ENCODE measurements around the gene SEMA4C.
A peak's percentile ranks its signal among the peaks of the same experiment; 100 is the strongest.

The SEMA4C gene

DNA sequence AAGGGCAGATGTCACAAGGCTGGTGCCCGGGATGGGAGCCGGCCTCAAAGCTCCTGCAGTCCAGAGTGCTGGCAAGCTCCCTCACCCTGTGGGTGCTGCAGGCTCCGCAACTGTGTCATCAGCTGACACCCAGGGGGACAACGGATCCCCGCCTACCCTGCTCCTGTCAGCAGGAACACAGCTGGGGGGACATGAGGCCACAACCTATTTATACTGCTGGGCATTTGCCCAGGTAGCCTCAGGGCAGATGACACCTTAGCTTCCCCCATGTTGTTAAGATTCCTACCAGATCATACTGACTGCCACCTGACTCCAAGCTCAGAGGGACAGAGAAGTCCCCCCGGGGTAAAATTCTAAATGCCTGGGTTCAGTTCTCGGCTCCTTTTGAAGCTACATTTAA, 27.3 kb downstream of the SEMA4C start:
- DNase-seq (ENCODE audit: low spot score) = no peak

DNA sequence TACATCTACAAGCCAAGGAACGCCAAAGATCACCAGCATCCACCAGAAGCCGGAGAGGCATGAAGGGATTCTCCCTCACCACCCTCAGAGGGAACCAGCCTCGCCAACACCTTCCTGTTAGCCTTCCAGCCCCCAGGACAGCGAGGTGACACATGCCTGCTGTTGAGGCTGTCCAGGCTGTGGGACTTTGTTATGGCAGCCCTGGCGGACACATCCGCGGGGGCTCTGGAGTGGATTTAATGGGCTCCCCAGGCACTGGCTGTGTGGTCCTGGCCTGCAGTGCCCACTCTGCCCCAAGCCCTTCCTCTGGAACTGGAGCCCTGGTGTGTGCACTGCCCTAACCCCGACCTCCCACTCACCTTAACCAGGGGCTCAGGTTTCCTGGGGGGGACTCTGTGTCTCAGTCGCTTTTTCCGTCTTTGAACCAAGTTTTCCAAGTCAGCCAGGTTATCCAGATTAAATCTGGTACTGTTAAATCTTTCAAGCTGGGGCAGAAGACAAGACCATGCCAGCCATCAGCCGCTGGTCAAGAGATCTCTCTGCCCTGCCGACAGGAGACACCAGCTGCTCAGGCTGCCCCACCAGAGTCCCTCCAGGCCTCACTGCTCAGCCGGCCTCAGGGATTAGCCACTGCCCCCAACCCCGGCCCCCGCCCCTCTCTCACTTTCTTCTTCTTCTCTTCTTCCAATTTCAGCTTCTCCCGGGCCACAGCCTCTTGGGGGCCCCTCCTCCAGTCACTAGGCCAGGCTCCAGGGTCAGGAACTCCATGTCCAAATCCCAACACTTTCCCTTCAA, 28.0 kb downstream of the SEMA4C start:
- no peak for DNase-seq (ENCODE audit: low spot score)

DNA sequence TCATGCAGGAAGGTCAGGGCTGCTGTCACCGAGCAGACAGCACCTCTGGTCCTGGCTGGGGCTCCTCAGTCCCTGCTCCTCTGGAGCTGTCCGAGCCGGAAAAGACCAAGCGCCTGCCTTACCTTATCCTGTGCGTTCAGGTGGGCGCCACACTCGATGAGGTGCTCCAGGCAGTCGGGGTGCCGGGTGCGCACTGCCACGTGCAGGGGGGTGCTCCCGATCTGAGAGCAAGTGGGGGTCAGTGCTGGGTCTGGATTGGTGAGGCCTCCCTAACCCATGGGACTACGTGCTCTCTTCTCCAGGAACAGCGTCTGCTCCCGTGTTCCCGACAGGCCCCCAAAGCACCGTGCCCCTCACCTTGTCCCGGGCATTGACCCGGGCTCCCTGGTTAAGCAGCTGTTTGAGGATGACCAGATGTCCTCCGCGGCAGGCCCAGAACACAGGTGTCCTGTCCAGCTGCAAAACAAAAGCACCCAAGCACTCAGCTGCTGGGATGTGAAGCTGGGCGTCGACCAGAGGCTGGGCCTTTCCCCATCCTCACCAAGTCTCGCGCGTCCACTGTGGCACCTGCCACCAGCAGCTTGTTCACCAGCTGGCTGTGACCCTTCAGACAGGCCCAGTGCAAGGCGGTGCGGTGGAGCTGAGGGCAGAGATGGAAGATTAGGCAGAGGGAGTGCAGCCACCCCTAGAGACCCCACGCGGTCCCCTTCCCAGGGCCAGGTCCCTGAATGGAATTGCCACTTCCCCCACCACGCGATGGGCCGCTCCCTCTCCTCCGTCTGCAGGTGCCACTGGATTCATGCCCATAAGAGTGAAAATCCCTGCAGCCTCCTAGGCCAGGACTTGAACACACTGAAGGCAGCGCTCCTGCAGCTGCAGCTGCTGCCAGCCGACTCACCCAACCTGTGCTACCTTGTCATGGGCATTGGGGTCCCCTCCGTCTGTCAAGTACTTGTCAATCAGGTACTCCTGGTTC, 29.7 kb downstream of the SEMA4C start:
- DNase-seq (ENCODE audit: low spot score) = no peak

DNA sequence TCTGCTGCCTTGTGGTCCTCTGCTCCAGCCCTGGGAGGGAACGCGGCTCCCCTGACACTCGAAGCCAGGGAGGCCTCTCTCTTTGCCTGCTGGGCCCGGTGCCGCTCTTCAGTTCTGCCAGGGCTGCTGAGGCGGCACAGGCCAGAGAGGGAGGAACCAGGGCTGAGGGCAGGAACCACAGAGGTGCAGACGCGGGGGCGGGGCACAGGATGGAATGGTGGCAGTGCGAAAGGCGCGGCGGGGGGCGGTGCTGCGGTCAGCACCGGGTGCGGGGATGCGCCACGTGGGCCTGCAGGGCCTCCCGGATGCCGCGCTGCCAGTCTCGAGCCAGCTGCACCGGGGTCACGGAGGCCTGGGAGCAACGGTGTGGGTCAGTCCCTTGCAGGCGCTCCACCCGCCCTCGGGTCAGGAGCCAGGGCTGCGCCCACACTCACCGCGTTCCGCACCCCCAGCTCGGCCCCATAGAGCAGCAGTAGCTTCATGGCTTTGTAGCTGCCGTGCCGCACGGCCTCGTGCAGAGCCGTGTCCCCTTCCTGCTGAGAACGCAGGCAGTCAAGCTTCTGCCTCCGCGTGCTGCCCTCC, 30.5 kb downstream of the SEMA4C start:
- peak; percentile 88 for DNase-seq (ENCODE audit: low spot score)

DNA sequence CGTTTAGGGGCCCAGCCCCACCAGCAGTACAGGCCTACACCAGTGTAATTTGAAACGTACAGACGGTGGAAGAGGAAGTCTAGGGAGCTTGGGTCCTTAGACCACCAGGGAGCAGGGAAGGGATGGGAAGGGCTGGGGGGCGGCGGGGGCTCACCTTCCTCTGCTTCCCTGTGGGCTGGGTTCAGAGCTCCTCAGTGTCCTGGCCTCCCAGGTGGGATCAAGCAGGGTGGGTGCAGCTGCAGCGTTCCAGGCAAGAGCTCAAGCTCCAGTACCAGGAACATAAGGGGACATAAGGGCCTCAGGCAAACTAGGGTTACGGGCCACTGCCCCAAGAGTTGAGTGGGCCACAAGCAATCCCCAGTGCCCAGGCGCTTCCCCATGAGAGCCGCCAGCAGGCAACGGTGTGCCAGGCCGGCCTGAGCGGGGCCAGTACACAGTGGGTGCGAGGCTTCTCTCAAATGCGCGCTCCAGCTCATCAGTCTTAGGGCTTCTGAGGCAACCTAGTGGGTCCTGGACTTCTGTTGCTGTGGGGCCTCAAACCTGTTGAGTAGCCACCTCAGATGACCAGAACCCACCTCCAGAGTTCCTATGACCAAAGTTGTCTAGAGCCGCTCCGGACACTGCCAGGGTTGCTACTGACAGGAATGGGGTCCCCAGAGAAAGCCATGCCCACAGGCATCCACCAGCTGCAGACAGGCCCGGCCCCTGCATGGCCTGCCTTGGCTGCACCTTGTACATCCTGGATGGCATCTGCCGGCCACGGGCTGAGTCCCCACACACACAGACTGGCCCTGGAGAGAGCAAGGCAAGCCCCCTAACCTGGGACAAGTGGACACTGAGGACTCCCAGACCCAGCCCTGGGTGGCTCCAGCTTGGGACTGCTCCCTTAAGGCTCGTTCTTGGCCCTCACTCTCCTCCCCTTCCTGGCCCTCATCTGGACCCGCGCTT, 31.3 kb downstream of the SEMA4C start:
- no peak for DNase-seq (ENCODE audit: low spot score)

DNA sequence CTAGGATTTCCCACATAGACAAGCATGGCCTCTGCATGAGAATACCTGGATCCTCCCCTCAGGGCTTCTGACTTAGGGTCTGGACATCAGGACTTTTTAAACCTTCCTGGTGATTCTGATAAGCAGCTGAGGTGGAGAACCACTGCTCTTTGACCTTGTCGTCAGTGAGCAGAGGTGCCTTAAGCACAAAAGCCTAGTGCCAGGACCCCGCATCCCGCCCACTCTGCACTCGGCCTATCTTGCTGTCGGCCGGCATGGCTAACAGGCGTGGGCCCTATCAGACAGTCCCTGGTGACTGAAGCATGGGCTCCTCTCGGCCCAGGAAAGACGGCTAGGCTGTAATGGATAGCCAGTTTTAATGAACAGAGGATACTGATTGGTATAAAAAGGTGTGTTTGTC, 32.3 kb downstream of the SEMA4C start:
- DNase-seq (ENCODE audit: low spot score) = no peak

DNA sequence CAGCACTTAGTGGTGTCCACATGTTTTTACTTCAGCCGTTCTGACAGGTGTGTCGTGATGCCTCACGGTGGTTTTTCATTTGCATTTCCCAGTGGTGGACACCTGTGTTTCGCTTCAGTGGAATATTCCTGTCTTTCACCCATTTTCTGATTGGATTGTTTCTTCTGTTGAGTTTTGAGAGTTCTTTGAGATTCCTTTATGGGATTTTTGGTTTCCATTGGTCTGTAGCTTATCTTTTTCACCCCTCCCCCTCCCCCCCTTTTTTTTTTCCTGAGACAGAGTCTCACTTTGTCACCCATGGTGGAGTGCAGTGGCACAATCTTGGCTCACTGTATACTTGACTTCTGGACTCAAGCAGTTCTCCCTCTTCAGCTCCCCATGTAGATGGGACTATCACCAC, 34.0 kb downstream of the SEMA4C start:
- DNase-seq (ENCODE audit: low spot score) = no peak

DNA sequence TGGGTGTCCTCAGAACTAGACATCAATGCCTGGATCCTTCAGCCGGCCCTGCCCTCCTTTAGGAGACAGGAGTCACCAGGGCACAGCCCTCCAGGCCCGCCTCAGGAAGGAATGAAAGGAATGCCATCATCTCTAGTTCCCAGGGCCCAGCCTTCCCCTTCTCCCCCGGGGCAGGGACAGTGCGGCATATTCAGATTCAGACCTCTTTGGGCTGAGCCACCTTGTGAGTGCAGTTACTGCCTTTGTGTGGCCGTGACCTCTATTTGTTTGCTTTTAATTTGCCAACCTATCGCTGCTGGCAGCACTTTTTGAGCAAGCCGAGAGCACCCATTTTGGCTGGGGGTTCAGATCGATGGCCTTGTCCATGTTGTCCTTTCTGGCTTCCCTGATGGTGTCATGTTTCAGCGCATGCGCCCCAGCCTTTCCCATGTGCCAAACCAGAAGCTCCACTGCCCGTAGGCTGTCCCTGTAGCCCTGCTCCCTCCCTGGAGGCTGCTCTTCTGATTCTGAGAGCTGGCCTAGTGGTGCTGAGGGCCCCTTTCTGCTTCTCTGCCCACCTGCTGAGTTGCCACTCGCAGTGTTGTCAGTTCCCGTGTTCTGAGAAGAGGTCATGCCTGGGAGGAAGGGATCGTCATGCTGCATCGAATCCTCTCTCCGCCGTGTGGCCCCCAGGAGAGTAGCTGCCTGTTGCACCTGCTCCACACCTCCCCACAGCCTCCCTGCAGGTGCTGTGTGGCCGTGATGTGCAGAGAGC, 36.9 kb downstream of the SEMA4C start:
- no peak for DNase-seq (ENCODE audit: low spot score)

DNA sequence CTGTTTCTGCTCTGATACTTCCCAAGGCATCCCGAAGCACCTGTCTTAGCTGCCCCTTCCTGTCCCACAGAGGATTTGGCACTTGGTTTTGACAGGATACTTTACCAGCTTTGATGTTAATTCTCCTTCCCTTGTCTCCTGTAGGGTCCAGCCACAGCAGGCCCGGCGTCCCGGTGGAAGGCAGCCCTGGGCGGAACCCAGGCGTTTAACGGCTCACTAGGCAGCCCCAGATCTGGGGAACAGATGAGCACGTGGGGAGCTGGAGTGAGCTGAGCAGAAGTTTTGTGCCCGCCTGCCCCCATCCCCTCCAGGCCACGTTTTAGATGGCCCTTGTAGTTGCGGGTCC, 37.5 kb downstream of the SEMA4C start:
- DNase-seq (ENCODE audit: low spot score) = no peak

DNA sequence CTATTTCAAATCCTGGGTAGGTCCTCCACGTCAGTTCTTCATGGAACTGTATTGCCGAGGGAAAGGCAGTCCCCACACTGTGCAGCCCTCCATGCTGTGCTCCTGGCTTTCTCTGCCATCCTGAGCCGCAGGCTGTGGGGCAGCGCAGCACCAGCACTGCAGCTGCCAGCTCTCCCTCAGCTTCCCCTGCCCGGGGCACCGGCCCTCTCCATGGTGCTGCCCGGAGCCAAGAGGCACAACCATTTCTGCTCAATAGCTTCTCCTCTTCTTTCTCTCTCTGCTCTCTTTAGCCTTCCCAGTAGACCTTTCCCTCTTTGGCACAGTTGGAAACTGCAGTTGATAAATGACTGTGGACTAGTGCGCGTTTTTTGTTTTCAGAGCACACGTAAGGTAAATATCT, 38.2 kb downstream of the SEMA4C start:
- no peak for DNase-seq (ENCODE audit: low spot score)

DNA sequence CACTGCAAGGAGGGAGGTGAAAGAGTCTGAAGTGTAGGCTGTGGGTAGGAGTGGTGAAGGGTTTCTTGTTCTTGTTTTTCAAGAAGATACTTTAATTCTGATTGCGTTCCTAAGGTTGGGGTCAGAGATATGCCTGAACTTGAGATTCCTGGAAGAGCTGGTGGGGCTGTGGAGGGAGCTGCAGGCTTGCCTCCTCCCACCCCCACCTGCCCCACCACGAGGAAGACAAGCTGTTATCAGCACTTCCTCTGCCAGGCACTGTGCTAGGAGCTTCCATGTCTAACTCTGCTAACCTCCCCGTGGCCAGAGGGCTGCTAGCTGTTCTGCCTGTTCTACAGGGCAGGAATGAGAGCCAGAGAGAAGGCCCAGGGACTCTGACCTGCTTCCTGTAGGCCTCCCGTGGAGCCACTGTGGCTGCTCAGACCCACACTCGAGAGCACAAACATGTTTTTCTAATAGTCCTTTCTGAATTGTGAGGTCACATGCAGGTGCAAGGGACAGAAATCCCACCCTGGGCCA, 39.8 kb downstream of the SEMA4C start:
- no peak for DNase-seq (ENCODE audit: low spot score)

DNA sequence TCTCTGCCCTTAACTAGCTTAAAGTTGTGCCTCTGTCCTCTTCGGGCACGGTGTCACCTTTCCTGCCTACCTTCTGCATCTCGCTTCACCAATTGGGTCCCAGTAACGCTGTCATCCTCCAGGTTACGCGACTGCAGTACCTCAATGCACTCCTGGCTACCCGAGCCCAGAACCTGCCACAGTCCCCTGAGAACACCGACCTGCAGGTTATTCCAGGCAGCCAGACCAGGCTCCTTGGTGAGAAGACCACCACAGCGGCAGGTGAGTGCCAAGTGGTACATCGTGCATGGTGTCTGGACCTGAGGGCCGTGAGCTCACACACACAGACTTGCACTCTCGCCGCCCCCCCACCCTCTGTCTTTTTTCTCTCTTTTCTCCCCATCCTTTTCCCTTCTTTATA, 41.0 kb downstream of the SEMA4C start:
- no peak for DNase-seq (ENCODE audit: low spot score)

DNA sequence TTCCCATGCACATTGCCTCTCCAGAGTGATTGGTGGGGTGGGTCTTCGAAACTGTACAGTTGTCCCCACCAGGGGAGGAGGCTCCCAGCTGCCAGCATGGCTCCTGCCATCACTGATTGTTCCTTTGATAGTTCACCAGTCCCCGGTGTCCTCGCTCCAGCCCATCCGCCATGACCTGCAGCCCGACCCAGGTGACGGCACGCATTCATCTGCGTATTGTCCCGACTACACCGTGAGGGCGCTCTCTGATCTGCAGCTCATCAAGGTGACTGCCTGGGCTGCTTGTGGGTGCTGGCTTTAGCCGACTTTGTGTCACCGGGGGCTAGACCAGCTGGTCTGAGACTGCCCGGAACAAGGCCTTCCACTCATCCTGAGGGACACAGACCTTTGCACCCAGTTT, 41.4 kb downstream of the SEMA4C start:
- no peak for DNase-seq (ENCODE audit: low spot score)

DNA sequence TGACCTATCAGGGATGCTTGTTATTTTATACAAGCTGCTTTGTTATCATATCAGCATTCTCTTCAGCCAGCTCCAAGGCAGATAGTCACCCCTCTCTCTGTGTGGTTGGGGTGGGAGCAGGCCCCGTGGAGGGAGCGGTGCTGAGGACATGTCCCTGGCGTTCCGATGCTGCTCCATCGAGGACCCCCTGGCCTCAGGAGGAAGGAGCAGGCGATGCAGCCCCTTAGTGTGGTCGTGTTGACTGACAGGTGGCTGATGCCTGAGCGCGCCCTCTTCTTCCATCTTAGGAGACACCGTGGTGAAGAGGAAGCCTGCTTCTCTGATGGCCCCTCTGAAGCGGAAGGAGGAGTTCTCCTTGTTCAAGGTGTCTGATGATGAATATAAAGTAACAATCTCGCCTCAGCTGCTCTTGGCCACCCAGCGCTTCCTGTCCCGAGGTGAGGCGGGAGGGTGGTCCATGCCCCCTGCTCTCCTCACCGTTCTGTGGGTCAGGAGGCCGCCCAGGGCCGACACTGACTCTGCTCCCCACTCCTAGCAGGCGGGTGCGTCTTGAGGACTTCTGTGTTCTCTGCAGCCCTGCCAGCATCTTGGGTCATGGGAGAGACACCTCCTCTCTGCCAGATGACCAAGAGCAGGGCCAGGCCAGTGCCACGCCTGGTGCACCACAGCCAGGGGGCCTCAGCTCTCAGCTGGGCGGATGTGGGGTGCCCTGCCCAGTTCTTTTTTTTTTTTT, 43.2 kb downstream of the SEMA4C start:
- no peak for DNase-seq (ENCODE audit: low spot score)

DNA sequence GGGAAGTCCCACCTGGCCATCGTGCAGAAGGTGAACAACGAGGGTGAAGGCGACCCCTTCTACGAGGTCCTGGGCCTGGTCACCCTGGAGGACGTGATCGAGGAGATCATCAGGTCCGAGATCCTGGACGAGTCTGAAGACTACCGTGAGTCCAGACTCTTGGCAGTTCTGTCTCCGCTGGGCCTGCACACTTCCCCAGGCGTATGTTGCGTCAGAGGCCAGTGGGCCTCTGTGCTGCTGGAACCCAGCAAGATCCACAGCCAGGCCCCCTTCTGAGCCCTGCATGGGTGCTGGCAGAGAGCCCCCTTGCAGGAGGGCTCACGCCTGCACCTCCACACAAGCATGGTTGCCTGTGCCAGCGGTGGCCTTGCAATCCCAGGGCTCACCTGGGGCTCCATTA, 44.8 kb downstream of the SEMA4C start:
- DNase-seq (ENCODE audit: low spot score) = no peak

DNA sequence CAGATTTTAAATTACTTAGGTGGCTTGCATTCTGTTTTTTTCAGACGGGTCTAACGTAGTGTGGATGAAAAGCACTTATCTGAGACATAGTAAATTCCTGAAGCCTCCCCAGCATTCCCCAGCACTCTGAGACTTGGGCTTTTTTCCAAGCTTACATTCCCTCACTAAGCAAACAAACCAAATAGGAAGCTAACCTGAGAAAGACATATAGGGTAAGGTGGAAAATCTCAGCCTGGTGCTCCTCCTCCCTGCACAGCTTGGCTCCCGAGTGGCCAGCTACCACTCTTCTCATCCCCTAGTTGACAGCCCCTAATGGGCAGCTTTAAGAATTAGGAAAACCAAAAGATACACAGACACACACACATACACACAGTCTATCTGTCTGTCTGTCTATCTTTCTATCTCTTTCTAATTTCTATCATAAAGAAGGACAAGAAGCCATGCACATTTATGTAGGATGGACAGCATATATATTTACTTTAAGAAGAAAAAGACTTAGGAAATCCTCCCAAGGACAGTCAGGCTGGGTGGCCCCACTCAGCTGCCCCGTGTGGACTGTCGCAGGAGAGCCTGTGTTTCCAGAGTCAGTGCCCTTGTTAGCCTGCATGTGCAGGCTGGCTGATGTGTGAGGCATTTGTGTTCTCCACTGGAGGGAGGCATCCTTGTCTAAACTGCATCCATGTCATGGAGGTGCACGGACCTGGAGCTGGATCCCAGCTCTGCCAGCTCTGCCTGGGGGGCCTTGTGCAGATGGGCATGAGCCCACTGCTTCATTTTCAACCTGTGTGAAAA, 45.6 kb downstream of the SEMA4C start:
- DNase-seq (ENCODE audit: low spot score) = no peak

DNA sequence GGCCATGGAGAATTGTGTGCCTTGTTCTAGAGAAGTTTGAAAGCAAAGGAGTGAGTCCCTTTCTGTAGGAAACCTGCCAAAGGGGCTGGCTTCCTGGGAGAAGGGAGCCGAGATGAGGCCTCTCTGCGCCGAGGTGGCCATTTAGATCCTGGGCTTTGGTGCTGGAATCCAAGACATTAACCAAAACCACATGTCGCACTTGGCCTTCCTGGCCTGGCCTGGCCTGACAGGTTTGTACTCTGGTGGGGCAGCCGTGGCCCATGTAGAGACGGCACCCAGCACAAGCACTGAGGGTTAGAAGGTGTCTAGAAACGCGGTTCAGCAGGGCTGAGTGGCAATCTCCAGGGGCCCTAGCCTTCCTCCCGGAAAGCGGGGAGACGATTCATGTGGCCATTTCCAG, 46.7 kb downstream of the SEMA4C start:
- no peak for DNase-seq (ENCODE audit: low spot score)

DNA sequence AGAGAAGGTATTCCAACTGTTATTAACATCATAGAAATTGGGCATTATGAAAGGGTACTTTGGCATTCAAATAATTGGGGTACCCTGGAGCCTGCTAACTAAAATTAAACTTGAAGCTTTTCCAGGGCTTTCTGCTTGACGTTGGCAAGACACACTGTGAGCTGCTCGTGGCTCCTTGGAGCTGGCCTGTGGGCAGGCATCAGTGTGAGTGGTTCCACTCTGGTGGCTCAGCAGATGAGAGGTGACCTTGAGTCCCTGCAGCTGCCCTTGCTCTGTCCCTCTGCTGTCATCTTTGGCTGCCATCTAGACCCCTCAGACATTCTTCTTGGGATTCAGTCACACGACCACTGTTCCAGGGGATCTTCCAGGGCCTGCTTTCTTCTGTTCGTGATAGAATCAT, 47.1 kb downstream of the SEMA4C start:
- no peak for DNase-seq (ENCODE audit: low spot score)

DNA sequence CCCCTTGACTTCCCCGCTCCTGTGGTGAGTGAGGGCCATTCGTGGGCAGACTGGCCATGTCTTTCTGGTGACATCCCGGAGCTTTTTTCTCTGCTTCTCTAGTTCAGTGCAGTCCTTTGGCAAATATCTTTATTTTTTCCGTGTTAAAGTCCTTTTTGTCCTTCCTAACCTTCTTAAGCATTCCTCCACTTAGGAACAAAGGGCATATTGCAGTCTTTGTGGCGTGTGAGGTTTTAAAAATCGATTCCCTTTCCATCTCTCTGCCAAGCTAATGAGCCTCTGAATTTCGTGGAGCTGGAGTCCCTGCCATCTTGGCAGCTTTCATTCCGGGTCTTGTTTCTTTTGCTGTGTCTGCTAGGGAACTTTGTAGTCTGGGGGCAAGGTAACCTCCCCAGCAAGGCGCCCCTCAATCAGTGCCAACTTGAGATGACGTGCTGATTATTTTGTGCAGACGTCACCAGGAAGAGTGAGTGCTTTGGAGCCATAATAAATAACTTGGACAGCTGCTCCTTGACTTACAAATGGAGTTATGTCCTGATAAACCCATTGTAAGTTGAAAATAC, 48.7 kb downstream of the SEMA4C start:
- DNase-seq (ENCODE audit: low spot score) = no peak
